GM21528 (cell line): ENCODE data around the gene MIDN.

Experiments
- ATAC-seq: cut with Tn5 transposase; IDR thresholded peaks from one replicate; pipeline ENCODE4 v1.9.1; 2021; ENCODE audit warnings: mild to moderate bottlenecking, moderate library complexity; ENCODE audit not compliant: unreplicated experiment, low FRiP score

The MIDN gene

GRCh38 chr19:1307755-1308303, 59.4 kb downstream of the MIDN start:
- no peak for ATAC-seq

GRCh38 chr19:1308718-1309117, 60.3 kb downstream of the MIDN start:
- no peak for ATAC-seq
